Central memory CD8-positive, alpha-beta T cell (primary cell): ENCODE results near the gene C17orf50.

Experiments used
- ATAC-seq: fragments of 150-1000 bp; cut with Tn5 transposase; replicated peaks from 2 replicates; pipeline ENCODE4 v1.10.0; 2022; ENCODE audit warnings: mild to moderate bottlenecking, moderate FRiP score, moderate number of reproducible peaks; ENCODE audit not compliant: poor library complexity, severe bottlenecking; ENCODE audit errors: extremely low read depth
- DNase-seq, 2 donors: peaks; one replicate each; pipeline ENCODE4 v3.0.0; 2021; ENCODE audit warnings: low spot score in 2 of 2
- H3K27ac Mint-ChIP-seq: one replicate; pipeline ENCODE4 v1.8.0; 2022; ENCODE audit warnings: low read depth, mild to moderate bottlenecking, moderate library complexity, mixed read lengths
- H3K27me3 Mint-ChIP-seq: one replicate; pipeline ENCODE4 v1.8.0; 2022; ENCODE audit warnings: mixed read lengths
- H3K36me3 Mint-ChIP-seq: one replicate; pipeline ENCODE4 v1.8.0; 2022; ENCODE audit warnings: mild to moderate bottlenecking, moderate library complexity, mixed read lengths; ENCODE audit not compliant: insufficient read depth
- H3K4me1 Mint-ChIP-seq: one replicate; pipeline ENCODE4 v1.8.0; 2022; ENCODE audit warnings: mixed read lengths
- H3K4me3 Mint-ChIP-seq: one replicate; pipeline ENCODE4 v1.8.0; 2022; ENCODE audit warnings: mild to moderate bottlenecking, moderate library complexity, mixed read lengths
- H3K9me3 Mint-ChIP-seq: one replicate; pipeline ENCODE4 v1.8.0; 2022; ENCODE audit warnings: mixed read lengths

Gene C17orf50

GRCh38 chr17:35766489-35766877 is 5.8 kb downstream of the C17orf50 start:
- Mint-ChIP-seq H3K4me3 (no peak overlapping the region), H3K4me1 (peaks cover 8% of the 10 kb centered on the region), H3K27ac (no peak overlapping the region), H3K9me3 (no peaks in the 10 kb centered on the region), H3K27me3 (peaks cover 8% of the 10 kb centered on the region), H3K36me3 (peaks cover 5% of the 10 kb centered on the region)
- DNase-seq (no peak), ATAC-seq (no peak)

GRCh38 chr17:35766903-35767510 is 6.3 kb downstream of the C17orf50 start:
- DNase-seq (no peak), ATAC-seq (no peak)
- peaks cover 8% of the 10 kb centered on the region for H3K4me1 Mint-ChIP-seq
- no peak overlapping the region for H3K27ac Mint-ChIP-seq
- H3K36me3 Mint-ChIP-seq, result peaks cover 4% of the 10 kb centered on the region
- no peak overlapping the region for H3K4me3 Mint-ChIP-seq
- H3K9me3 Mint-ChIP-seq, result no peaks in the 10 kb centered on the region
- H3K27me3 Mint-ChIP-seq, result peaks cover 12% of the 10 kb centered on the region

DNA sequence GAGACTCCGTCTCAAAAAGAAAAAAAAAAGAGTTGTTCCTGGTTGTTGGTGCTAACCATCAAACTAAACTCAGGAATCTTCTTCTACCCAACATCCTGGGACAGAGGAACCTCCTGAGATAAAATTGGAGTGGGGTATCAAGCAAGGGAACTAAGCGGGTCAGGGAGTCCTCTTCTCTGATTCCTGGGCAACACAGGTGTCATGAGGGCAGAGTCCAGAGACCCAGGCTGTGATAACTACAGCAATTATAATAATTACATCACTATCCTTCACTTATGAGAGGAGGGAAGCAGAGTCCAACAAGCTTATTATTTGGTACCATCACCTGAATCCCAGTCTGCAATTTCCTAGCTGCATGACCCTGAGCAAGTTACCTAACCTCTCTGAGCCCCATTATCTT is 8.1 kb downstream of the C17orf50 start:
- H3K27ac Mint-ChIP-seq, result no peak overlapping the region
- peaks cover 2% of the 10 kb centered on the region for H3K36me3 Mint-ChIP-seq
- peaks cover 27% of the 10 kb centered on the region for H3K27me3 Mint-ChIP-seq
- H3K9me3 Mint-ChIP-seq, result no peaks in the 10 kb centered on the region
- no peak overlapping the region for H3K4me3 Mint-ChIP-seq
- peaks cover 8% of the 10 kb centered on the region for H3K4me1 Mint-ChIP-seq
- ATAC-seq, result no peak
- DNase-seq, result no peak

- no peak for ATAC-seq
- peaks cover 2% of the 10 kb centered on the region for H3K4me1 Mint-ChIP-seq
- H3K36me3 Mint-ChIP-seq, result peaks cover 1% of the 10 kb centered on the region
- no peak for DNase-seq
- H3K9me3 Mint-ChIP-seq, result no peaks in the 10 kb centered on the region
- peaks cover 39% of the 10 kb centered on the region for H3K27me3 Mint-ChIP-seq
- H3K4me3 Mint-ChIP-seq, result no peak overlapping the region
- no peak overlapping the region for H3K27ac Mint-ChIP-seq
These were observed 9.3 kb downstream of the C17orf50 start for GRCh38 chr17:35769895-35770486.

DNA sequence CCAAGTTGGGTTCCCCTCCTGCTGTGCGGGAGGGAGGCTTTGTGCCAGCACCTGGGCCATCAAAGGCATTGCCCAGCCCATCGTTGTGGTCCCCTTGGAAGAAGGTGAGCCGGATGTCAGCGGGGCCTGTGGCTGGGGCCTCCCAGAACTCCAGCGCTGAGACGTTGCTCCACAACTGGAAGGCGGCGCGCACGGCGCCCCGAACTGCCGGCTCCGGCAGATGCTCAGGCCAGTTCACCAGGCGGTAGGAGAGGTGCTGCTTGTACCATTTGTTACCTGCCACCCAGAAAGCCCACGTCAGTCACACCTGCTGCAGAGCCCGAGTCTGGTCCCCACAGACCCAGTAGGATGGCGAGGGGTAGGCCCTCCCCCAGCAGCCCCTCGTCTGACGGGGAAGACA is 12.4 kb downstream of the C17orf50 start:
- H3K27me3 Mint-ChIP-seq, result peaks cover 51% of the 10 kb centered on the region
- ATAC-seq (no peak), DNase-seq (no peak)
- no peaks in the 10 kb centered on the region for H3K9me3 Mint-ChIP-seq
- H3K36me3 Mint-ChIP-seq, result no peaks in the 10 kb centered on the region
- H3K27ac Mint-ChIP-seq, result no peak overlapping the region
- no peak overlapping the region for H3K4me3 Mint-ChIP-seq
- H3K4me1 Mint-ChIP-seq, result no peaks in the 10 kb centered on the region

GRCh38 chr17:35773679-35774425 is 13.2 kb downstream of the C17orf50 start:
- DNase-seq, result no peak
- no peak overlapping the region for H3K4me3 Mint-ChIP-seq
- H3K9me3 Mint-ChIP-seq, result no peaks in the 10 kb centered on the region
- H3K4me1 Mint-ChIP-seq, result no peaks in the 10 kb centered on the region
- H3K27me3 Mint-ChIP-seq, result peaks cover 58% of the 10 kb centered on the region
- no peak for ATAC-seq
- no peak overlapping the region for H3K27ac Mint-ChIP-seq
- H3K36me3 Mint-ChIP-seq, result no peaks in the 10 kb centered on the region

DNA sequence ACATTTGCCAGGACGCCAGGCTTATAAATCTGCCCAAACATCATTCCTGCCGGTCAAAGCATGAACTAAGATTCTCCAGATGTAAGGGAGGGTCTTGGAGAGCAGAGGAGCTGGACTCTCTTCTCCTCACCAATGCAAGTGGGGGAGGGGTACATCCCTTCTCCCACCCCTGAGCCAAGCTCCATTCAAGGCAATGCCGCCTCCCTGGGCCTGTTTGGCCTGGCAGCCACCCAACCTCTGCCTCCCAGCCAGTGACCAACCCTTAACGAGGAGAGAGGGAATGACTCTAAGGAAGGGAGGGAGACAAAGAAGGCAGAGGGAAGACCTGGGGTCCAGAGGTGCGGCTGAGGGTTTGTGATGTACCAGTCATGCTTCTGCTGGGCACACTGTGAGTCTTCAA is 13.8 kb downstream of the C17orf50 start:
- DNase-seq (no peak), ATAC-seq (no peak)
- Mint-ChIP-seq H3K4me3 (no peak overlapping the region), H3K4me1 (no peaks in the 10 kb centered on the region), H3K27ac (no peak overlapping the region), H3K27me3 (peaks cover 59% of the 10 kb centered on the region), H3K36me3 (no peaks in the 10 kb centered on the region), H3K9me3 (no peaks in the 10 kb centered on the region)

GRCh38 chr17:35775039-35775438 is 14.4 kb downstream of the C17orf50 start:
- H3K27me3 Mint-ChIP-seq, result peaks cover 57% of the 10 kb centered on the region
- H3K36me3 Mint-ChIP-seq, result no peaks in the 10 kb centered on the region
- no peak overlapping the region for H3K4me3 Mint-ChIP-seq
- no peaks in the 10 kb centered on the region for H3K9me3 Mint-ChIP-seq
- H3K4me1 Mint-ChIP-seq, result no peaks in the 10 kb centered on the region
- ATAC-seq (no peak), DNase-seq (no peak)
- no peak overlapping the region for H3K27ac Mint-ChIP-seq

DNA sequence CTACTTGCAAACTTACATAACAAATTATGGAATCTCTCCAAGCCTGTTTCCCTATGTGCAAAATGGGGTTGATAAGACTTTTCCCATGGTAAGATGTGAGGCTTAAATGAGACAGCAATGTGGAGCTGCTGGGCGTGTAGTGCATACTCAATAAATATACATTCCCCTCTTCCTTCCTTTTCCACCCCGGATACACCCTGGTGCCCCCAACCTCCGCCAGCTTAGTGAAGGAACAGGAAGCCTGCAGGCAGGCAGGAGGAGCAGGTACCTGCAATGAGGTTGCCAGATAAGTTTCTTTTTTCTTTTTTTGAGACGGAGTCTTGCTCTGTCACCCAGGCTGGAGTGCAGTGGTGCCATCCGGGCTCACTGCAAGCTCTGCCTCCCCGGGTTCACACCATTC is 14.9 kb downstream of the C17orf50 start:
- no peak overlapping the region for H3K4me3 Mint-ChIP-seq
- no peaks in the 10 kb centered on the region for H3K9me3 Mint-ChIP-seq
- peaks cover 59% of the 10 kb centered on the region for H3K27me3 Mint-ChIP-seq
- no peaks in the 10 kb centered on the region for H3K4me1 Mint-ChIP-seq
- no peak for DNase-seq
- no peak overlapping the region for H3K27ac Mint-ChIP-seq
- no peaks in the 10 kb centered on the region for H3K36me3 Mint-ChIP-seq
- ATAC-seq, result no peak

- no peaks in the 10 kb centered on the region for H3K4me1 Mint-ChIP-seq
These were observed 18.0 kb downstream of the C17orf50 start for GRCh38 chr17:35778641-35779196.

DNA sequence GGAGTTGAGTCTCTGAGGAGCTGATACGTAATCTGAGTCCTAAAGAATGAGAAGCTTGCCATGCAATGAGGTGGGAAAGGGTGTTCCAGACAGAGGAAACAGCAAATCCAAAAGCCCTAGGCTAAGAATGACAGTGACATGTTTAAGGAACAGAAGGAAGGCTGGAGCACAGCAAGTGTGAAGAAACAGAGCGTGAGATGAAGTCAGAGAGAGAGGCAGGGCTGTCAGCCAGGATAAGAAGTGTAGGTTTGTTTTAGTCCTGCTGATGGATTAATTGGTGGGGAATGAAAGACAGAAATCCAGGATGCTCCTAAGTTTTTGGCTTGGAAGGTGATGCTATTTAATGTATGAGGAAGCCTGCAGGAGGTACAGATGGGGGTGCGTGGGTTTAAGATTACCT is 20.3 kb downstream of the C17orf50 start:
- Mint-ChIP-seq H3K9me3 (no peaks in the 10 kb centered on the region), H3K27ac (no peak overlapping the region), H3K27me3 (peaks cover 47% of the 10 kb centered on the region), H3K4me1 (no peaks in the 10 kb centered on the region), H3K36me3 (peaks cover 2% of the 10 kb centered on the region), H3K4me3 (no peak overlapping the region)
- DNase-seq, result no peak
- ATAC-seq, result no peak

More at GRCh38 chr17:35778641-35779196, 18.0 kb downstream of the C17orf50 start:
- no peaks in the 10 kb centered on the region for H3K9me3 Mint-ChIP-seq
- no peak overlapping the region for H3K4me3 Mint-ChIP-seq
- H3K27ac Mint-ChIP-seq, result no peak overlapping the region
- ATAC-seq, result no peak
- H3K36me3 Mint-ChIP-seq, result no peaks in the 10 kb centered on the region
- no peak for DNase-seq
- peaks cover 65% of the 10 kb centered on the region for H3K27me3 Mint-ChIP-seq

- no peak overlapping the region for H3K27ac Mint-ChIP-seq
- no peaks in the 10 kb centered on the region for H3K4me1 Mint-ChIP-seq
- no peak overlapping the region for H3K4me3 Mint-ChIP-seq
- peaks cover 2% of the 10 kb centered on the region for H3K36me3 Mint-ChIP-seq
- no peak for DNase-seq
- H3K27me3 Mint-ChIP-seq, result peaks cover 25% of the 10 kb centered on the region
- H3K9me3 Mint-ChIP-seq, result no peaks in the 10 kb centered on the region
- no peak for ATAC-seq
These were observed 24.2 kb downstream of the C17orf50 start for GRCh38 chr17:35784895-35785294.

DNA sequence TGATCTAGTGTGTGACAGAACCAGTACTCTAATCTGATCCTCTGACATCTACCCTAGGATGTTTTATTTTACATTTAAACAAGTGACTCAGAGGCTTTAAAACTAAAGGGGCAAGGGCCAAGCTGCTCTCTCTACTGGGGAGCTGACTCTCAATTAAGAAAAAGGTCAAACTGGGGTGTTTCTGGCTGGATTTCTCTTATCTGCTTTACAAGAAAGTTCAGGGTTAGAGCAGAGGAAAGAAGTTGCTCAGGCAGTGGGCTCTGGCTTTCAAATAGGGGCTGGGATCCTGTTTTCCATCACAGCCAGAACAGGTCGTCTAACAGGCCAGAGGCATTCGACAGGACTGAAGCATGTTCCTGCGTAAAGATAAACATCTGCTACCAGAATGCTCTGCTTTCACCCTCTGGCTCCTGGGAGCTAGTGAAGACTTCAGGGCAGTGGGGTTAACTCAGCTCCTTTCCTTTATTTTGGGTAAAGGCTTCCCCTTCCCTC is 26.3 kb downstream of the C17orf50 start:
- Mint-ChIP-seq H3K36me3 (peaks cover 2% of the 10 kb centered on the region), H3K9me3 (no peaks in the 10 kb centered on the region), H3K4me3 (no peak overlapping the region), H3K4me1 (no peaks in the 10 kb centered on the region), H3K27ac (no peak overlapping the region), H3K27me3 (peaks cover 18% of the 10 kb centered on the region)
- DNase-seq (no peak), ATAC-seq (no peak)
